Bone marrow (tissue), 2 donors: ENCODE data around the gene TMEM245.
"Not testable (repeated sequence)": the region's sequence is repeated elsewhere in the genome, so short reads cannot be mapped to it uniquely, and the experiment has no call there.

Experiments used
- DNase-seq, 2 donors: peaks; one replicate each; lab custom pipeline; 2025; lab: John Stamatoyannopoulos, UW

Gene TMEM245

GRCh38 chr9:109063760-109064159 lies 56.0 kb downstream of the TMEM245 start:
- DNase-seq: no peak

- DNase-seq: no peak
Measured at GRCh38 chr9:109062543-109062942, 57.2 kb downstream of the TMEM245 start.

- DNase-seq: no peak
Measured at GRCh38 chr9:109060191-109060590, 59.6 kb downstream of the TMEM245 start.

- DNase-seq: not testable (repeated sequence)
Measured at GRCh38 chr9:109053121-109053520, 66.6 kb downstream of the TMEM245 start.

GRCh38 chr9:109052416-109052815 lies 67.3 kb downstream of the TMEM245 start:
- DNase-seq: no peak

- no peak for DNase-seq
Measured at GRCh38 chr9:109051733-109052132, 68.0 kb downstream of the TMEM245 start.

- DNase-seq: no peak
Measured at GRCh38 chr9:109050444-109050843, 69.3 kb downstream of the TMEM245 start.

GRCh38 chr9:109048822-109049221 lies 70.9 kb downstream of the TMEM245 start:
- no peak for DNase-seq

- DNase-seq: no peak
Measured at GRCh38 chr9:109047259-109047658, 72.5 kb downstream of the TMEM245 start.

GRCh38 chr9:109046346-109046745 lies 73.4 kb downstream of the TMEM245 start:
- DNase-seq: no peak

GRCh38 chr9:109043578-109043977 lies 76.2 kb downstream of the TMEM245 start:
- no peak for DNase-seq

- DNase-seq: no peak
Measured at GRCh38 chr9:109040571-109040970, 79.2 kb downstream of the TMEM245 start.

GRCh38 chr9:109039539-109039938 lies 80.2 kb downstream of the TMEM245 start:
- no peak for DNase-seq

- DNase-seq: no peak
Measured at GRCh38 chr9:109037946-109038715, 81.6 kb downstream of the TMEM245 start.

GRCh38 chr9:109036744-109037680 lies 82.7 kb downstream of the TMEM245 start:
- DNase-seq: no peak

- no peak for DNase-seq
Measured at GRCh38 chr9:109035684-109036423, 83.9 kb downstream of the TMEM245 start.

GRCh38 chr9:109033941-109034700 lies 85.6 kb downstream of the TMEM245 start:
- no peak for DNase-seq

- no peak for DNase-seq
Measured at GRCh38 chr9:109031241-109031640, 88.5 kb downstream of the TMEM245 start.

GRCh38 chr9:109030426-109030825 lies 89.3 kb downstream of the TMEM245 start:
- no peak for DNase-seq

- no peak for DNase-seq
Measured at GRCh38 chr9:109028457-109028856, 91.3 kb downstream of the TMEM245 start.

GRCh38 chr9:109027176-109027575 lies 92.6 kb downstream of the TMEM245 start:
- no peak for DNase-seq

GRCh38 chr9:109026306-109026705 lies 93.4 kb downstream of the TMEM245 start:
- no peak for DNase-seq
